DOHH2 (cell line): Measurements from ENCODE around the gene PEF1.

Experiments
- CTCF ChIP-seq: fragments of 200-600 bp; sonication (generic); IDR thresholded peaks from one replicate; pipeline ENCODE4 v1.5.1; 2014; ENCODE audit warnings: antibody characterized with exemption, mild to moderate bottlenecking, low read depth, low read length; ENCODE audit not compliant: poor library complexity, severe bottlenecking
- EZH2phosphoT487 ChIP-seq: fragments of 200-600 bp; sonication (generic); IDR thresholded peaks from 2 replicates; pipeline ENCODE4 v1.6.1; 2017; ENCODE audit warnings: borderline replicate concordance, mild to moderate bottlenecking, antibody characterized with exemption, low read length, moderate library complexity, mixed read lengths

- TF ChIP-seq CTCF, result no peak
- no peak for TF ChIP-seq EZH2phosphoT487
Observed at GRCh38 chr1:31648641-31649357, 4.1 kb upstream of the PEF1 start.
